ENCODE results near the gene PTEN.

Gene PTEN

GRCh38 chr10:87925570-87925969 lies 62.1 kb downstream of the PTEN start:
- no peak for DNase-seq

- no peak for DNase-seq
Measured at GRCh38 chr10:87927091-87927490, 63.7 kb downstream of the PTEN start.

GRCh38 chr10:87928996-87929395 lies 65.6 kb downstream of the PTEN start:
- no peak for DNase-seq

GRCh38 chr10:87930141-87930540 lies 66.7 kb downstream of the PTEN start:
- DNase-seq, result no peak

GRCh38 chr10:87930934-87931835 lies 67.8 kb downstream of the PTEN start:
- DNase-seq, result no peak

- DNase-seq, result no peak
Measured at GRCh38 chr10:87931836-87932230, 68.4 kb downstream of the PTEN start.

- DNase-seq, result no peak
Measured at GRCh38 chr10:87935290-87936141, 72.1 kb downstream of the PTEN start.

GRCh38 chr10:87940210-87940609 lies 76.8 kb downstream of the PTEN start:
- no peak for DNase-seq

- DNase-seq, result no peak
Measured at GRCh38 chr10:87942884-87943527, 79.6 kb downstream of the PTEN start.

GRCh38 chr10:87945984-87946383 lies 82.6 kb downstream of the PTEN start:
- no peak for DNase-seq

GRCh38 chr10:87952612-87953011 lies 89.2 kb downstream of the PTEN start:
- DNase-seq, result no peak

GRCh38 chr10:87956055-87956454 lies 92.6 kb downstream of the PTEN start:
- no peak for DNase-seq

- DNase-seq, result no peak
Measured at GRCh38 chr10:87957702-87958101, 94.3 kb downstream of the PTEN start.

GRCh38 chr10:87960230-87960629 lies 96.8 kb downstream of the PTEN start:
- DNase-seq, result no peak

- no peak for DNase-seq
Measured at GRCh38 chr10:87961314-87961713, 97.9 kb downstream of the PTEN start.

GRCh38 chr10:87966459-87966858 lies 103.0 kb downstream of the PTEN start:
- no peak for DNase-seq

- DNase-seq, result no peak
Measured at GRCh38 chr10:87973635-87974034, 110.2 kb downstream of the PTEN start.

GRCh38 chr10:87974130-87974529 lies 110.7 kb downstream of the PTEN start:
- no peak for DNase-seq

- no peak for DNase-seq
Measured at GRCh38 chr10:87974769-87975168, 111.3 kb downstream of the PTEN start.

GRCh38 chr10:87976101-87976743 lies 112.8 kb downstream of the PTEN start:
- DNase-seq, result no peak

- no peak for DNase-seq
Measured at GRCh38 chr10:87978166-87978565, 114.7 kb downstream of the PTEN start.

GRCh38 chr10:87979847-87980246 lies 116.4 kb downstream of the PTEN start:
- no peak for DNase-seq

GRCh38 chr10:87983716-87984115 lies 120.3 kb downstream of the PTEN start:
- no peak for DNase-seq

Measured in activated effector memory CD4-positive, alpha-beta T cell treated with Interleukin-2 at 50 U/mL for 16 hours (primary cell).